HepG2 (cell line): ENCODE data around the gene CDK14. TPM values are rescaled to one million over a fixed set of nuclear protein-coding genes. Genes with fewer than 3 reads are reported as not detected.

Experiments
- ATRX ChIP-seq: sonication (generic); formaldehyde crosslinking; IDR thresholded peaks from 2 replicates; pipeline ENCODE4 v1.4.0; 2020; ENCODE audit warnings: missing genetic modification reagents, borderline replicate concordance
- IRF1 ChIP-seq: sonication (generic); formaldehyde crosslinking; IDR thresholded peaks from 2 replicates; pipeline ENCODE4 v1.4.0; 2020; ENCODE audit warnings: low read depth, mild to moderate bottlenecking, missing genetic modification reagents
- TFDP2 ChIP-seq: sonication (generic); formaldehyde crosslinking; IDR thresholded peaks from 2 replicates; pipeline ENCODE4 v1.4.0; 2020; ENCODE audit warnings: missing genetic modification reagents
- ZBTB4 ChIP-seq: sonication (generic); formaldehyde crosslinking; IDR thresholded peaks from 2 replicates; pipeline ENCODE4 v1.4.0; 2020; ENCODE audit warnings: missing genetic modification reagents, mild to moderate bottlenecking, borderline replicate concordance
- ZNF687 ChIP-seq: sonication (generic); formaldehyde crosslinking; IDR thresholded peaks from 2 replicates; pipeline ENCODE4 v1.5.1; 2020; ENCODE audit warnings: mild to moderate bottlenecking, missing genetic modification reagents, moderate library complexity
- ZSCAN20 ChIP-seq: sonication (generic); formaldehyde crosslinking; IDR thresholded peaks from 2 replicates; pipeline ENCODE4 v1.4.0; 2020; ENCODE audit warnings: missing genetic modification reagents, mild to moderate bottlenecking, borderline replicate concordance
- polyA plus RNA-seq, 8 experiments: library from polyadenylated mRNA; depleted of rRNA in 3 of 8; stranded (reverse) in 7 of 8; unstranded in 1 of 8; fragments of >200 nt; fragmentation: Illumina TruSeq in 4 of 8; extraction: Trizol in 4 of 8; gene quantifications; 2 replicates each; pipeline versions ENCODE4 v1.2.1 to v1.2.3, GENCODE V29; 2011 to 2016; ENCODE audit warnings: low read depth in 4 of 8, missing spikeins in 1 of 8, mixed read lengths in 1 of 8; ENCODE audit not compliant: insufficient read depth in 1 of 8
- total RNA-seq, 5 experiments: library from RNA; depleted of rRNA; stranded (reverse); fragments of >200 nt; fragmentation: Illumina TruSeq; extraction: Trizol; gene quantifications; 2 replicates each; pipeline ENCODE4 v1.2.3, GENCODE V29; 2016; ENCODE audit warnings: low read depth in 1 of 5
- TF ChIP-seq, protein P1 (sequence below): sonication (generic); formaldehyde crosslinking; IDR thresholded peaks from 2 replicates; pipeline ENCODE4 v1.4.0; 2020; ENCODE audit warnings: missing genetic modification reagents

The CDK14 gene
- total and polyA plus RNA-seq, 2 of the 13 experiments (the other 11 are each of a cell fraction or from before 2014, with no cell fraction given) = 0.26 to 0.71 TPM

DNA sequence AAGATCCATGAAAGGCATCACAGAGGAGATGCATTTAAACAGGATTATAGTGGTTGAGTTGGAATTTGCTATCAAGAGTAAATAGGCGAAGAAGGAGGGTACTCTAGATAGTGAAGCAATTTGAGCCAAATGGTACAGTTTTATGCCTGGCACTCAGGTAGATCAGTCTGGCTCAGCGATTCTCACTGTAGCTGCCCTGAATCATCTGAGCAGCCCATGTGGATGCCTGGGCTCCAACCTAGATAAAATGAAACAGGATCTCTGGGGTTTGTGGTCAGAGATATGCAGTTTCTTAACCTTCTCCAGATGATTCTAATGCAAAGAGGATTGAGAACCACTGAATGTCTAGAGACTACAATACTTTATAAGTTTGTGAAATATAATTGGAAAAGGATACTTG is 386.1 kb downstream of the CDK14 start (continued):
- TF ChIP-seq ZBTB4 (CRISPR knock-in tag) (no peak), ATRX (no peak), ZSCAN20 (CRISPR knock-in tag) (no peak), TFDP2 (no peak), IRF1 (CRISPR knock-in tag) (no peak), ZNF687 (CRISPR knock-in tag) (no peak)
- TF ChIP-seq, protein P1, sequence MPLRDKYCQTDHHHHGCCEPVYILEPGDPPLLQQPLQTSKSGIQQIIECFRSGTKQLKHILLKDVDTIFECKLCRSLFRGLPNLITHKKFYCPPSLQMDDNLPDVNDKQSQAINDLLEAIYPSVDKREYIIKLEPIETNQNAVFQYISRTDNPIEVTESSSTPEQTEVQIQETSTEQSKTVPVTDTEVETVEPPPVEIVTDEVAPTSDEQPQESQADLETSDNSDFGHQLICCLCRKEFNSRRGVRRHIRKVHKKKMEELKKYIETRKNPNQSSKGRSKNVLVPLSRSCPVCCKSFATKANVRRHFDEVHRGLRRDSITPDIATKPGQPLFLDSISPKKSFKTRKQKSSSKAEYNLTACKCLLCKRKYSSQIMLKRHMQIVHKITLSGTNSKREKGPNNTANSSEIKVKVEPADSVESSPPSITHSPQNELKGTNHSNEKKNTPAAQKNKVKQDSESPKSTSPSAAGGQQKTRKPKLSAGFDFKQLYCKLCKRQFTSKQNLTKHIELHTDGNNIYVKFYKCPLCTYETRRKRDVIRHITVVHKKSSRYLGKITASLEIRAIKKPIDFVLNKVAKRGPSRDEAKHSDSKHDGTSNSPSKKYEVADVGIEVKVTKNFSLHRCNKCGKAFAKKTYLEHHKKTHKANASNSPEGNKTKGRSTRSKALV (CRISPR knock-in tag) = no peak
